Measurements from ENCODE around the gene ACTR10. TPM values are rescaled to one million over a fixed set of nuclear protein-coding genes. Genes with fewer than 3 reads are reported as not detected.

The ACTR10 gene
- total and polyA plus RNA-seq, 2 of the 8 experiments (the other 6 are each of a cell fraction or from before 2014, with no cell fraction given): 15.4 to 34.6 TPM

DNA sequence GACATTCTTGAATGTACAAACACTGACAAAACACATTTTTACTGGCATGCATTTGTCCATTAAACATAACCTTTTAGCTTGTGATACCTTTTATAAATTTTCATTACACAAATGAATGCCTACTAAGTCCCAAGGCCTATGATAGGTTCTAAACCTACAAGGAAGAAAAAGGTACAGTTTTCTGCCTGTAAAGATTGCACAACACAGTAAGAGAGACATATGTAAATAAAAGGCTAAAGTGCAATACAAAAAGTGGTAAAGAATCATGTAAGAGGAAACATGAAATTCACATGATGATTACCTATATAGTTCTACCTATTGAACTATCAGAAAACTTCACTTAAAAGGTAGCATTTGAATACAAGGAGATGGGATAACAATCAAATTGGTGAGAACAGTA, 83.8 kb downstream of the ACTR10 start (continued):
- TF ChIP-seq TCF12 (IDR thresholded peaks at IDR 0.05; ENCODE audit: low read depth, low read length) (no peak), SUZ12 (IDR thresholded peaks at IDR 0.05; ENCODE audit: low read length) (no peak), SIN3A (conservative IDR thresholded peaks at IDR 0.05 in 1 of 2, IDR thresholded peaks at IDR 0.05 in 1 of 2; ENCODE audit: low read depth in 1 of 2, low read length in 2 of 2) (no peak), KDM4A (IDR thresholded peaks at IDR 0.05; ENCODE audit: low read depth, low read length, severe bottlenecking) (no peak), MAX (IDR thresholded peaks at IDR 0.05) (no peak), USF2 (IDR thresholded peaks at IDR 0.05; ENCODE audit: low read length) (no peak)
